ENCODE measurements around the gene PDE11A. TPM values are rescaled to one million over a fixed set of nuclear protein-coding genes. Genes with fewer than 3 reads are reported as not detected.

Gene PDE11A
- total RNA-seq, 1 donor from 2014 or later, result 2.0 TPM

GRCh38 chr2:177728399-177728765 is 344.2 kb downstream of the PDE11A start:
- Mint-ChIP-seq H3K27me3 (no peaks in the 10 kb centered on the region), H3K4me3 (peak overlapping the region; percentile 4), H3K36me3 (no peaks in the 10 kb centered on the region), H3K9me3 (peaks cover 4% of the 10 kb centered on the region), H3K27ac (no peak overlapping the region), H3K4me1 (ENCODE audit: unreplicated experiment) (peaks cover 48% of the 10 kb centered on the region)
- TF ChIP-seq, protein P1, sequence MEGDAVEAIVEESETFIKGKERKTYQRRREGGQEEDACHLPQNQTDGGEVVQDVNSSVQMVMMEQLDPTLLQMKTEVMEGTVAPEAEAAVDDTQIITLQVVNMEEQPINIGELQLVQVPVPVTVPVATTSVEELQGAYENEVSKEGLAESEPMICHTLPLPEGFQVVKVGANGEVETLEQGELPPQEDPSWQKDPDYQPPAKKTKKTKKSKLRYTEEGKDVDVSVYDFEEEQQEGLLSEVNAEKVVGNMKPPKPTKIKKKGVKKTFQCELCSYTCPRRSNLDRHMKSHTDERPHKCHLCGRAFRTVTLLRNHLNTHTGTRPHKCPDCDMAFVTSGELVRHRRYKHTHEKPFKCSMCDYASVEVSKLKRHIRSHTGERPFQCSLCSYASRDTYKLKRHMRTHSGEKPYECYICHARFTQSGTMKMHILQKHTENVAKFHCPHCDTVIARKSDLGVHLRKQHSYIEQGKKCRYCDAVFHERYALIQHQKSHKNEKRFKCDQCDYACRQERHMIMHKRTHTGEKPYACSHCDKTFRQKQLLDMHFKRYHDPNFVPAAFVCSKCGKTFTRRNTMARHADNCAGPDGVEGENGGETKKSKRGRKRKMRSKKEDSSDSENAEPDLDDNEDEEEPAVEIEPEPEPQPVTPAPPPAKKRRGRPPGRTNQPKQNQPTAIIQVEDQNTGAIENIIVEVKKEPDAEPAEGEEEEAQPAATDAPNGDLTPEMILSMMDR (conservative IDR thresholded peaks at IDR 0.05), result no peak
- DNase-seq (ENCODE audit: extremely low spot score, unreplicated experiment), result no peak

DNA sequence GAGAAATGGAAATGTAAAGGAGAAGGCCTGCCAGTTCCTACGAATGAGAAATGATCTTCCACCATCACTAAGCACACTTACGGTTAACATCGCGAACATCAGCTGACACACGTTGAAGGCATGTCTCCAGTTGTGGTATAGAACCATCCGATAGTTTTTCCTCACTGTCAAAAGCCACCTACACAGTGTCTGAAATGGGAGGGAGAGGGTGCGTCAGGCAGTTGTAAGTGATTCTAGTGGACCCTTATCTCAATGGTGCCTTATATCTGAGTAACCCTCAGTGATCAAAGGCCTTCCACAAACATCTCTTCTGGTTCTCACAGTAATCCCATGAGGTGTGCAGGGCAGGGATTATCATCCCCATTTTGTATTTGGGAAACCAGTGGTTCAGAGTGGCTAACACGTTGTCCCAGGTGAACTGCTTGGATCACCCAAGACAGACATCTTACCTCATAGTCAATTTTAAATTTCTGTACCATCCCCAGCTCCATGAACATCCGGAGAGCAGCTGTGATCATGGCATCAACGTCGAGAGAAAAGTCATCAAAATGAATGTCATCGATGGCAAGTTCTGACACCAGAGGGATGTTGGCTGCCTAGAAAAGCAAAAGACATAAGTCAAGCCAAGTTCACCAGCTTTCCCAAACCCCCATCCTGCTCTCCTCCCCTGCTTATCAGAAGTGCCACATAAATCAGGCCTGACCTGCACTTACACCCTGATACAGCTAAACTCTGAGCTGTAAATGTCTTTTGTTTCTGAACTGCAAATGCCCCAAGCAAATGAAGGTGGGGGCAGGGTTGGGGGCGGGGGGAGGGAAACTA is 344.8 kb downstream of the PDE11A start:
- Mint-ChIP-seq H3K36me3 (no peaks in the 10 kb centered on the region), H3K9me3 (peaks cover 4% of the 10 kb centered on the region), H3K4me3 (no peak overlapping the region), H3K27ac (no peak overlapping the region), H3K4me1 (ENCODE audit: unreplicated experiment) (peaks cover 48% of the 10 kb centered on the region), H3K27me3 (no peaks in the 10 kb centered on the region)
- DNase-seq (ENCODE audit: extremely low spot score, unreplicated experiment), result no peak
- TF ChIP-seq, protein P1 (conservative IDR thresholded peaks at IDR 0.05), result no peak

- Mint-ChIP-seq H3K36me3 (no peaks in the 10 kb centered on the region), H3K4me1 (ENCODE audit: unreplicated experiment) (peaks cover 53% of the 10 kb centered on the region), H3K27ac (no peak overlapping the region), H3K27me3 (no peaks in the 10 kb centered on the region), H3K9me3 (peaks cover 4% of the 10 kb centered on the region), H3K4me3 (no peak overlapping the region)
- no peak for DNase-seq (ENCODE audit: extremely low spot score, unreplicated experiment)
- TF ChIP-seq, protein P1 (conservative IDR thresholded peaks at IDR 0.05), result no peak
These were observed 345.6 kb downstream of the PDE11A start for GRCh38 chr2:177726931-177727348.

DNA sequence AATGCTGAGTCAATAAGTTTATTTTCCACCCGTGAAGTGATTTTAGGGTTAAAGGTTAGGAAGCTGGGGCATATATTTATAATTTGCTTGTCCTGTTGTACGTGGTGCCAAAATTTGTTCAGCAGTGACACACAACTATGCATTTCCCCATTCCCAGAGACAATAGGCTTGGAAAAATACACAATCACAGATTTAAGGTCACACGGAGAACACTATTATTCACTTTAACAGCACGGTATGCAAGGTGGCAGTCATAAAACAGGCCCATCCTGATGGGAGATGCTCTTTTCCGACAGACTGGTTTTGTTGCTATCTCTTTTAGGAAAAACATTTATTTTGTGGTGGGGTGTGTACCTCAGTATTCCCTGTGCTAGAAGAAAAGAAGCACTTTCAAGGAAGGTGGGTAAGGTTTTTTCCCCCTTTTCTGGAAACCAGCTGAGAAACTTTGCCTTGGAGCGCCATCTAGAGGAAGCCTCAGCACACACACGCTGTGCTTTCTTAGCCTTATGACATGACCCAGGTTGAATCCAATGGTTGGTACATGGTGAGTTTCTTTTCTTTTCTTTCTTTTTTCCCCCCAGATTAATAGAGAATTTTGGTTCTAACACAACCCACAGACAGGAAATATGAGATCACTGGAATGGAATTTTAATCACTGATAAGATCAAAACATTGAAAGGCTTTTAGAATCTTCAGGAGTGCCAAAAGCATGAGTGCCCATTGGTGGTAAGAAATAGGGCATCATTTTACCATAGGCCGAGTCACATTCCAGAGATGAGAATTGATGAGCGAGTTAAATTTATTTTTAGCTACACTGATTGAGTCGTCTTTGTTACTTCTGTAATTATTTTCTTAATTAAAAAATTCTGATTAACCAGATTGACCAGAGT is 347.9 kb downstream of the PDE11A start:
- Mint-ChIP-seq H3K4me3 (peak overlapping the region; percentile 59), H3K27me3 (no peaks in the 10 kb centered on the region)

DNA sequence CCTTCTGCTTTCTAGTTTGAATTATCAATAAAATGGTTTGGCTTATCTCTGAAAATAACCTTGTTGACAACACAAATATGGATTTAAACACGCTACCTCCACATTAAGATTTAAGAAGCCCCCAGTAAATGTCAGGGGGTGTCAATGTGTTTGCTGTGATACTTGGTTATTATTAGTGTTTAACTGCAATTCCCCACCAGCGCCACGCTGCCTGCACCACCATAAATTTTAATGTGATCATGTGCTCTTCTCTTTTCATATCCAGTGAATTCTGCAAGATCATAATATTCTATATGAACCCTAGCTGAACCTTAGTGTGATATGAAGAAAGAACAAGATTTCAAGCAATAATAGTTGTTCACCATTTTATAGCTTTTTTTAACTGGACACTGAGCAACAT is 349.3 kb downstream of the PDE11A start:
- H3K4me3 Mint-ChIP-seq, result peak overlapping the region; percentile 14
- H3K4me1 Mint-ChIP-seq (ENCODE audit: unreplicated experiment), result peaks cover 33% of the 10 kb centered on the region
- TF ChIP-seq, protein P1 (conservative IDR thresholded peaks at IDR 0.05), result no peak
- H3K27me3 Mint-ChIP-seq, result no peaks in the 10 kb centered on the region
- no peak for DNase-seq (ENCODE audit: extremely low spot score, unreplicated experiment)
- H3K9me3 Mint-ChIP-seq, result no peaks in the 10 kb centered on the region
- no peak overlapping the region for H3K27ac Mint-ChIP-seq
- no peaks in the 10 kb centered on the region for H3K36me3 Mint-ChIP-seq

More for the DNA sequence above, 347.9 kb downstream of the PDE11A start:
- H3K9me3 Mint-ChIP-seq, result peaks cover 4% of the 10 kb centered on the region
- TF ChIP-seq, protein P1 (conservative IDR thresholded peaks at IDR 0.05), result peak; percentile 98
- no peak for DNase-seq (ENCODE audit: extremely low spot score, unreplicated experiment)
- peak overlapping the region; percentile 78 for H3K27ac Mint-ChIP-seq
- H3K36me3 Mint-ChIP-seq, result no peaks in the 10 kb centered on the region
- H3K4me1 Mint-ChIP-seq (ENCODE audit: unreplicated experiment), result peaks cover 47% of the 10 kb centered on the region

Measured in type B pancreatic cell (in vitro differentiated cells).